HepG2 (cell line): ENCODE results near the gene BIRC3. TPM values are rescaled to one million over a fixed set of nuclear protein-coding genes. Genes with fewer than 3 reads are reported as not detected.

ENCODE experiments used
- ATAC-seq: fragments of 200-7000 bp; cut with Tn5 transposase; 3 replicates; pipeline ENCODE4 v1.9.1; 2020; ENCODE audit warnings: mild to moderate bottlenecking, moderate library complexity
- BruUV-seq: library from RNA; stranded (reverse); fragments of 400-500 nt; replicated peaks from 2 replicates; lab custom pipeline; 2021; lab: Mats Ljungman, UMichigan
- CTCF ChIA-PET: fragments of 300-600 bp; formaldehyde crosslinking; extraction: SDS; loops from one replicate; lab custom pipeline; 2021; ENCODE audit warnings: low total read pairs, inconsistent platforms, low intra/inter-chr PET ratio; lab: Yijun Ruan, JAX
- POLR2A ChIA-PET: fragments of 350-600 bp; sonication (Branson Sonifier 250); formaldehyde crosslinking; loops from one replicate; lab custom pipeline; 2020; ENCODE audit warnings: antibody characterized with exemption, inconsistent platforms; lab: Yijun Ruan, JAX
- DNase-seq: peaks from one replicate; pipeline ENCODE4 v3.0.0-alpha.2; 2015; ENCODE audit warnings: low spot score
- FAIRE-seq: peaks from 3 replicates; lab custom pipeline; 2011; peaks lifted over from hg19 to GRCh38; lab: Jason Lieb, UNC
- H2AFZ ChIP-seq: one replicate; pipeline ENCODE4 v1.6.1; 2011; ENCODE audit warnings: low read length, inconsistent platforms
- H3K27ac ChIP-seq: fragments of 300-600 bp; 3 replicates; pipeline ENCODE4 v1.8.0; 2011; ENCODE audit warnings: mixed run types, mild to moderate bottlenecking, mixed read lengths, low read length, inconsistent platforms; ENCODE audit not compliant: insufficient read depth; ENCODE audit errors: extremely low read length
- H3K27me3 ChIP-seq, 2 experiments: fragments of 200-600 bp in 1 of 2; 2 replicates in 1 of 2; 3 replicates in 1 of 2; pipeline versions ENCODE4 v1.6.0 to v1.8.0; 2011; ENCODE audit warnings: low read length in 2 of 2, mild to moderate bottlenecking in 2 of 2, moderate library complexity in 2 of 2, inconsistent platforms in 1 of 2; ENCODE audit not compliant: insufficient read depth in 2 of 2, control insufficient read depth in 1 of 2
- H3K36me3 ChIP-seq, 2 experiments: fragments of 200-600 bp in 1 of 2; replicated peaks in 1 of 2; 2 replicates in 1 of 2; 3 replicates in 1 of 2; pipeline versions ENCODE4 v1.5.1 to v1.8.0; 2011; ENCODE audit warnings: low read length in 2 of 2, inconsistent platforms in 1 of 2; ENCODE audit not compliant: insufficient read depth in 2 of 2, control insufficient read depth in 1 of 2
- H3K4me1 ChIP-seq: 2 replicates; pipeline ENCODE4 v1.5.1; 2012; ENCODE audit warnings: low read length, inconsistent platforms; ENCODE audit not compliant: insufficient read depth
- H3K4me2 ChIP-seq: 2 replicates; pipeline ENCODE4 v1.6.0; 2011; ENCODE audit warnings: low read depth, low read length, inconsistent platforms
- H3K4me3 ChIP-seq, 3 experiments: fragments of 200-600 bp in 1 of 3; sonication (generic), shearing (Covaris generic) in 1 of 3; replicated peaks in 1 of 3; 2 replicates each; pipeline ENCODE4 v1.5.1; 2011 to 2016; ENCODE audit warnings: low read length in 3 of 3, inconsistent platforms in 2 of 3, low read depth in 2 of 3, mild to moderate bottlenecking in 2 of 3, control low read depth in 1 of 3, mixed read lengths in 1 of 3; ENCODE audit not compliant: insufficient read depth in 1 of 3
- H3K79me2 ChIP-seq: one replicate; pipeline ENCODE4 v1.6.1; 2011; ENCODE audit warnings: low read length, inconsistent platforms; ENCODE audit not compliant: insufficient read depth
- H3K9ac ChIP-seq: 2 replicates; pipeline ENCODE4 v1.6.0; 2011; ENCODE audit warnings: mild to moderate bottlenecking, low read depth, low read length, inconsistent platforms; ENCODE audit not compliant: insufficient read depth
- H3K9me3 ChIP-seq: 2 replicates; pipeline ENCODE4 v1.5.1; 2012; ENCODE audit warnings: mild to moderate bottlenecking, low read length
- H4K20me1 ChIP-seq: 2 replicates; pipeline ENCODE4 v1.6.0; 2011; ENCODE audit warnings: inconsistent platforms, mild to moderate bottlenecking, low read length, moderate library complexity; ENCODE audit not compliant: insufficient read depth
- DNMT1 ChIP-seq: sonication (generic); formaldehyde crosslinking; IDR thresholded peaks from 2 replicates; pipeline ENCODE4 v1.5.1; 2020; ENCODE audit warnings: mild to moderate bottlenecking, missing genetic modification reagents
- MIER3 ChIP-seq: IDR thresholded peaks from 2 replicates; pipeline ENCODE4 v1.6.1; 2016; ENCODE audit warnings: missing compliant biosample characterization, borderline replicate concordance
- ZFX ChIP-seq: sonication (generic); formaldehyde crosslinking; IDR thresholded peaks from 2 replicates; pipeline ENCODE4 v1.4.0; 2020; ENCODE audit warnings: mild to moderate bottlenecking, low read depth, missing genetic modification reagents, moderate library complexity
- ZNF605 ChIP-seq: sonication (generic); formaldehyde crosslinking; IDR thresholded peaks from 2 replicates; pipeline ENCODE4 v1.8.0; 2022; ENCODE audit warnings: mild to moderate bottlenecking, missing genetic modification reagents
- ZNF747 ChIP-seq: sonication (generic); formaldehyde crosslinking; IDR thresholded peaks from 2 replicates; pipeline ENCODE4 v1.8.1; 2023; ENCODE audit warnings: missing genetic modification reagents, mild to moderate bottlenecking, borderline replicate concordance
- ZNF816 ChIP-seq: sonication (generic); formaldehyde crosslinking; IDR thresholded peaks from 2 replicates; pipeline ENCODE4 v1.8.0; 2022; ENCODE audit warnings: missing genetic modification reagents, mild to moderate bottlenecking, borderline replicate concordance
- in situ Hi-C: cut with HindIII; loops from 2 replicates; pipeline ENCODE4 v1.10.0; 2017; ENCODE audit warnings: low pct_unique_long_range_greater_than_20kb; ENCODE audit not compliant: extremely low pct_ligation_motif_present
- intact Hi-C: fragments of 100-400 bp; cut with micrococcal nuclease; formaldehyde crosslinking; loops from one replicate; pipeline ENCODE4 v1.10.0; 2022; ENCODE audit not compliant: unreplicated experiment
- polyA plus RNA-seq, 8 experiments: library from polyadenylated mRNA; depleted of rRNA in 3 of 8; stranded (reverse) in 7 of 8; unstranded in 1 of 8; fragments of >200 nt; fragmentation: Illumina TruSeq in 4 of 8; extraction: Trizol in 4 of 8; gene quantifications; 2 replicates each; pipeline versions ENCODE4 v1.2.1 to v1.2.3, GENCODE V29; 2011 to 2016; ENCODE audit warnings: low read depth in 4 of 8, missing spikeins in 1 of 8, mixed read lengths in 1 of 8; ENCODE audit not compliant: insufficient read depth in 1 of 8
- total RNA-seq, 5 experiments: library from RNA; depleted of rRNA; stranded (reverse); fragments of >200 nt; fragmentation: Illumina TruSeq; extraction: Trizol; gene quantifications; 2 replicates each; pipeline ENCODE4 v1.2.3, GENCODE V29; 2016; ENCODE audit warnings: low read depth in 1 of 5
- TF ChIP-seq, protein P1 (sequence below): sonication (generic); formaldehyde crosslinking; IDR thresholded peaks from 2 replicates; pipeline ENCODE4 v1.5.1; 2020; ENCODE audit warnings: missing genetic modification reagents, mild to moderate bottlenecking, borderline replicate concordance
- TF ChIP-seq, protein P2 (sequence below): sonication (generic); formaldehyde crosslinking; IDR thresholded peaks from 2 replicates; pipeline ENCODE4 v1.4.0; 2020; ENCODE audit warnings: missing genetic modification reagents, borderline replicate concordance
- TF ChIP-seq, protein P3 (sequence below): sonication (generic); formaldehyde crosslinking; IDR thresholded peaks from 2 replicates; pipeline ENCODE4 v1.4.0; 2020; ENCODE audit warnings: mild to moderate bottlenecking, missing genetic modification reagents, borderline replicate concordance
- TF ChIP-seq, protein P4 (sequence below): fragments of 450-650 bp; IDR thresholded peaks from 2 replicates; pipeline ENCODE4 v1.6.1; 2016
- TF ChIP-seq, protein P5 (sequence below): sonication (generic); formaldehyde crosslinking; IDR thresholded peaks from 2 replicates; pipeline ENCODE4 v1.5.0; 2020; ENCODE audit warnings: missing genetic modification reagents

Gene BIRC3
- total and polyA plus RNA-seq, 2 of the 13 experiments (the other 11 are each of a cell fraction or from before 2014, with no cell fraction given) = 0.41 to 4.2 TPM

DNA sequence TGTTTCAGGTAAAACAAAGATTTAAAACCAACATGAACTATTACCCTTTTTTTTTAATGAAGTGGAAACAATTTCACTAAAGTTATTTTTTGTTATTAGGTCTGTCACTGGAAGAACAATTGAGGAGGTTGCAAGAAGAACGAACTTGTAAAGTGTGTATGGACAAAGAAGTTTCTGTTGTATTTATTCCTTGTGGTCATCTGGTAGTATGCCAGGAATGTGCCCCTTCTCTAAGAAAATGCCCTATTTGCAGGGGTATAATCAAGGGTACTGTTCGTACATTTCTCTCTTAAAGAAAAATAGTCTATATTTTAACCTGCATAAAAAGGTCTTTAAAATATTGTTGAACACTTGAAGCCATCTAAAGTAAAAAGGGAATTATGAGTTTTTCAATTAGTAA is 60.6 kb downstream of the BIRC3 start (continued):
- TF ChIP-seq, protein P1, sequence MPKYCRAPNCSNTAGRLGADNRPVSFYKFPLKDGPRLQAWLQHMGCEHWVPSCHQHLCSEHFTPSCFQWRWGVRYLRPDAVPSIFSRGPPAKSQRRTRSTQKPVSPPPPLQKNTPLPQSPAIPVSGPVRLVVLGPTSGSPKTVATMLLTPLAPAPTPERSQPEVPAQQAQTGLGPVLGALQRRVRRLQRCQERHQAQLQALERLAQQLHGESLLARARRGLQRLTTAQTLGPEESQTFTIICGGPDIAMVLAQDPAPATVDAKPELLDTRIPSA = no peak

DNA sequence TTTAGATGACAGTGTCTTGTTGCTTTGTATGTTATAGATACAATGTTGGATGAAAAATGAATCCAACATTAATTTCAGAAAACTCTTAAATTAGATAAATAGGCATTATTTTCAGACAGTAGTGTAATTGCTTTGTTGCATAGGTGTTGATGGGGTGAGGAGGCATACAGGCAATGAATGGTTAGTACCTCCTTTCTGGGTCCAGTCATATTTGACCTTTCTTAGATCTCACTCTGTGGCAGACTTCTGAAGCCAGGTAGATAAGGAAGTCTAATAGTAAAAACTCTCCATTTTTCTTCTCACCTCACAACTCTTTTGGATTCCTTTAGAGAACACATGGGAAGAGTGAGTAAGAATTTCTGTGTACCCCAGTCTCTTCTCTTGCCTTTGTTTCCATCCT is 61.5 kb downstream of the BIRC3 start:
- BruUV-seq = no TSS peak
- H3K9ac ChIP-seq = no peak overlapping the region
- intact Hi-C loops = no loop called here
- no peak overlapping the region for H3K4me2 ChIP-seq
- no peak overlapping the region for H3K4me3 ChIP-seq
- H3K36me3 ChIP-seq = peaks cover 4 to 44% of the 10 kb centered on the region in 2 experiments
- POLR2A ChIA-PET = no interaction called here
- H3K79me2 ChIP-seq = peaks cover 12% of the 10 kb centered on the region
- CTCF ChIA-PET = no interaction called here
- H3K27me3 ChIP-seq = no peaks in the 10 kb centered on the region
- in situ Hi-C loops = no loop called here
- peaks cover 6% of the 10 kb centered on the region; the same call in 1 of the 2 replicates for H4K20me1 ChIP-seq
- H2AFZ ChIP-seq = no peak overlapping the region
- DNase-seq (no peak), ATAC-seq (no peak), FAIRE-seq (no peak)
- H3K4me1 ChIP-seq = peaks cover 5% of the 10 kb centered on the region
- H3K27ac ChIP-seq = no peak overlapping the region
- H3K9me3 ChIP-seq = no peaks in the 10 kb centered on the region
- TF ChIP-seq ZFX (CRISPR knock-in tag) = no peak
- TF ChIP-seq, protein P2, sequence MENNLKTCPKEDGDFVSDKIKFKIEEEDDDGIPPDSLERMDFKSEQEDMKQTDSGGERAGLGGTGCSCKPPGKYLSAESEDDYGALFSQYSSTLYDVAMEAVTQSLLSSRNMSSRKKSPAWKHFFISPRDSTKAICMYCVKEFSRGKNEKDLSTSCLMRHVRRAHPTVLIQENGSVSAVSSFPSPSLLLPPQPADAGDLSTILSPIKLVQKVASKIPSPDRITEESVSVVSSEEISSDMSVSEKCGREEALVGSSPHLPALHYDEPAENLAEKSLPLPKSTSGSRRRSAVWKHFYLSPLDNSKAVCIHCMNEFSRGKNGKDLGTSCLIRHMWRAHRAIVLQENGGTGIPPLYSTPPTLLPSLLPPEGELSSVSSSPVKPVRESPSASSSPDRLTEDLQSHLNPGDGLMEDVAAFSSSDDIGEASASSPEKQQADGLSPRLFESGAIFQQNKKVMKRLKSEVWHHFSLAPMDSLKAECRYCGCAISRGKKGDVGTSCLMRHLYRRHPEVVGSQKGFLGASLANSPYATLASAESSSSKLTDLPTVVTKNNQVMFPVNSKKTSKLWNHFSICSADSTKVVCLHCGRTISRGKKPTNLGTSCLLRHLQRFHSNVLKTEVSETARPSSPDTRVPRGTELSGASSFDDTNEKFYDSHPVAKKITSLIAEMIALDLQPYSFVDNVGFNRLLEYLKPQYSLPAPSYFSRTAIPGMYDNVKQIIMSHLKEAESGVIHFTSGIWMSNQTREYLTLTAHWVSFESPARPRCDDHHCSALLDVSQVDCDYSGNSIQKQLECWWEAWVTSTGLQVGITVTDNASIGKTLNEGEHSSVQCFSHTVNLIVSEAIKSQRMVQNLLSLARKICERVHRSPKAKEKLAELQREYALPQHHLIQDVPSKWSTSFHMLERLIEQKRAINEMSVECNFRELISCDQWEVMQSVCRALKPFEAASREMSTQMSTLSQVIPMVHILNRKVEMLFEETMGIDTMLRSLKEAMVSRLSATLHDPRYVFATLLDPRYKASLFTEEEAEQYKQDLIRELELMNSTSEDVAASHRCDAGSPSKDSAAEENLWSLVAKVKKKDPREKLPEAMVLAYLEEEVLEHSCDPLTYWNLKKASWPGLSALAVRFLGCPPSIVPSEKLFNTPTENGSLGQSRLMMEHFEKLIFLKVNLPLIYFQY (CRISPR knock-in tag) = no peak
- TF ChIP-seq, protein P3, sequence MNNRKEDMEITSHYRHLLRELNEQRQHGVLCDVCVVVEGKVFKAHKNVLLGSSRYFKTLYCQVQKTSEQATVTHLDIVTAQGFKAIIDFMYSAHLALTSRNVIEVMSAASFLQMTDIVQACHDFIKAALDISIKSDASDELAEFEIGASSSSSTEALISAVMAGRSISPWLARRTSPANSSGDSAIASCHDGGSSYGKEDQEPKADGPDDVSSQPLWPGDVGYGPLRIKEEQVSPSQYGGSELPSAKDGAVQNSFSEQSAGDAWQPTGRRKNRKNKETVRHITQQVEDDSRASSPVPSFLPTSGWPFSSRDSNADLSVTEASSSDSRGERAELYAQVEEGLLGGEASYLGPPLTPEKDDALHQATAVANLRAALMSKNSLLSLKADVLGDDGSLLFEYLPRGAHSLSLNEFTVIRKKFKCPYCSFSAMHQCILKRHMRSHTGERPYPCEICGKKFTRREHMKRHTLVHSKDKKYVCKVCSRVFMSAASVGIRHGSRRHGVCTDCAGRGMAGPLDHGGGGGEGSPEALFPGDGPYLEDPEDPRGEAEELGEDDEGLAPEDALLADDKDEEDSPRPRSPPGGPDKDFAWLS = no peak
- TF ChIP-seq, protein P4, sequence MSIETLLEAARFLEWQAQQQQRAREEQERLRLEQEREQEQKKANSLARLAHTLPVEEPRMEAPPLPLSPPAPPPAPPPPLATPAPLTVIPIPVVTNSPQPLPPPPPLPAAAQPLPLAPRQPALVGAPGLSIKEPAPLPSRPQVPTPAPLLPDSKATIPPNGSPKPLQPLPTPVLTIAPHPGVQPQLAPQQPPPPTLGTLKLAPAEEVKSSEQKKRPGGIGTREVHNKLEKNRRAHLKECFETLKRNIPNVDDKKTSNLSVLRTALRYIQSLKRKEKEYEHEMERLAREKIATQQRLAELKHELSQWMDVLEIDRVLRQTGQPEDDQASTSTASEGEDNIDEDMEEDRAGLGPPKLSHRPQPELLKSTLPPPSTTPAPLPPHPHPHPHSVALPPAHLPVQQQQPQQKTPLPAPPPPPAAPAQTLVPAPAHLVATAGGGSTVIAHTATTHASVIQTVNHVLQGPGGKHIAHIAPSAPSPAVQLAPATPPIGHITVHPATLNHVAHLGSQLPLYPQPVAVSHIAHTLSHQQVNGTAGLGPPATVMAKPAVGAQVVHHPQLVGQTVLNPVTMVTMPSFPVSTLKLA = no peak
- no peak for TF ChIP-seq ZNF747 (CRISPR knock-in tag)
- TF ChIP-seq ZNF605 (CRISPR knock-in tag) = no peak
- TF ChIP-seq, protein P5, sequence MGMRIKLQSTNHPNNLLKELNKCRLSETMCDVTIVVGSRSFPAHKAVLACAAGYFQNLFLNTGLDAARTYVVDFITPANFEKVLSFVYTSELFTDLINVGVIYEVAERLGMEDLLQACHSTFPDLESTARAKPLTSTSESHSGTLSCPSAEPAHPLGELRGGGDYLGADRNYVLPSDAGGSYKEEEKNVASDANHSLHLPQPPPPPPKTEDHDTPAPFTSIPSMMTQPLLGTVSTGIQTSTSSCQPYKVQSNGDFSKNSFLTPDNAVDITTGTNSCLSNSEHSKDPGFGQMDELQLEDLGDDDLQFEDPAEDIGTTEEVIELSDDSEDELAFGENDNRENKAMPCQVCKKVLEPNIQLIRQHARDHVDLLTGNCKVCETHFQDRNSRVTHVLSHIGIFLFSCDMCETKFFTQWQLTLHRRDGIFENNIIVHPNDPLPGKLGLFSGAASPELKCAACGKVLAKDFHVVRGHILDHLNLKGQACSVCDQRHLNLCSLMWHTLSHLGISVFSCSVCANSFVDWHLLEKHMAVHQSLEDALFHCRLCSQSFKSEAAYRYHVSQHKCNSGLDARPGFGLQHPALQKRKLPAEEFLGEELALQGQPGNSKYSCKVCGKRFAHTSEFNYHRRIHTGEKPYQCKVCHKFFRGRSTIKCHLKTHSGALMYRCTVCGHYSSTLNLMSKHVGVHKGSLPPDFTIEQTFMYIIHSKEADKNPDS = no peak
- TF ChIP-seq MIER3 (CRISPR knock-in tag) = no peak
- no peak for TF ChIP-seq DNMT1 (CRISPR knock-in tag)
- no peak for TF ChIP-seq ZNF816 (CRISPR knock-in tag)
